Fibroblast of pulmonary artery (primary cell): ENCODE data around the gene MIF4GD.
"Not testable (repeated sequence)": the region's sequence is repeated elsewhere in the genome, so short reads cannot be mapped to it uniquely, and the experiment has no call there.

Experiments used
- DNase-seq: peaks from one replicate; pipeline ENCODE4 v3.0.0-alpha.2; 2010; ENCODE audit warnings: low read depth
- H3K4me3 ChIP-seq: replicated peaks from 2 replicates; pipeline ENCODE4 v1.5.1; 2011; ENCODE audit warnings: low read depth, mild to moderate bottlenecking, control low read depth, low read length, moderate library complexity
- TF ChIP-seq, protein P1 (sequence below): IDR thresholded peaks from 2 replicates; pipeline ENCODE4 v1.5.1; 2011; ENCODE audit warnings: mild to moderate bottlenecking, control low read depth, low read length, inconsistent platforms; ENCODE audit errors: missing control alignments

MIF4GD gene

DNA sequence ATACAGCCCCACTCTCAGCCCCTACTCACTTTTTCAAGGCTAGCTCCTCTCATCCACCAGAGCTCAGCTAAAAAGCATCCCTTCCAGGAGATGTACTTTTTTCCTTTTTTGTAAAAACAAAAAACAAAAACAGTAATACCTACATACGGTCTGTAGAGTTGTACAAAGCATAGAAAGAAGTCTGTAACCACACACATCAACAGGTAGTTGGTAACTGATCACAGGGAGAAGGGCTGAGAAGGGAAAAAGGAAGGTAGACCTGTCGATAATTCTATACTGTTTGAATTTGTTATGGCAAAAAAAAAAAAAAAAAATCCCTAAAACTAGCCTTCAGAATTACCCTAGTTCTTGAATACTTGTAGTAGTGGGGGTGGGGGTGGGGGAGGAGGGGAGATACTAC lies 17.3 kb upstream of the MIF4GD start:
- H3K4me3 ChIP-seq, result peak overlapping the region; percentile 73
- DNase-seq, result no peak
- TF ChIP-seq, protein P1, sequence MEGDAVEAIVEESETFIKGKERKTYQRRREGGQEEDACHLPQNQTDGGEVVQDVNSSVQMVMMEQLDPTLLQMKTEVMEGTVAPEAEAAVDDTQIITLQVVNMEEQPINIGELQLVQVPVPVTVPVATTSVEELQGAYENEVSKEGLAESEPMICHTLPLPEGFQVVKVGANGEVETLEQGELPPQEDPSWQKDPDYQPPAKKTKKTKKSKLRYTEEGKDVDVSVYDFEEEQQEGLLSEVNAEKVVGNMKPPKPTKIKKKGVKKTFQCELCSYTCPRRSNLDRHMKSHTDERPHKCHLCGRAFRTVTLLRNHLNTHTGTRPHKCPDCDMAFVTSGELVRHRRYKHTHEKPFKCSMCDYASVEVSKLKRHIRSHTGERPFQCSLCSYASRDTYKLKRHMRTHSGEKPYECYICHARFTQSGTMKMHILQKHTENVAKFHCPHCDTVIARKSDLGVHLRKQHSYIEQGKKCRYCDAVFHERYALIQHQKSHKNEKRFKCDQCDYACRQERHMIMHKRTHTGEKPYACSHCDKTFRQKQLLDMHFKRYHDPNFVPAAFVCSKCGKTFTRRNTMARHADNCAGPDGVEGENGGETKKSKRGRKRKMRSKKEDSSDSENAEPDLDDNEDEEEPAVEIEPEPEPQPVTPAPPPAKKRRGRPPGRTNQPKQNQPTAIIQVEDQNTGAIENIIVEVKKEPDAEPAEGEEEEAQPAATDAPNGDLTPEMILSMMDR, result no peak

DNA sequence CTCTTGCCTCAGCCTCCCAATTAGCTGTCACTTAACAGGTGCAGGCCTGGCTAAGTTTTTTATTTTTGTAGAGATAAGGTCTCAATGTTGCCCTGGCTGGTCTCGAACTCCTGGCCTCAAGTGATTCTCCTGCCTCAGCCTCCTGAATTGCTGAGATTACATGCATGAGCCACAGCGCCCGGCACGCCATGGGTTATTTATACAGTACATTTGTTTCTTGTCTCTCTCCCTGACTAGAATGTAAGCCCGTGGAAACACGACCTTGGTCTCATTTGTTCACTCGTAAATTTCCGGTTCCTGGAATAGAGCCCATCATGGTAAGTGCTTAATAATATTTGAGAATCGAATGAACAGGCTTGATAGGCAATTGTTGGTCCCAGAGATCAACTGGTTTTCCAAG lies 16.2 kb upstream of the MIF4GD start:
- TF ChIP-seq, protein P1, result no peak
- DNase-seq, result no peak
- no peak overlapping the region for H3K4me3 ChIP-seq

DNA sequence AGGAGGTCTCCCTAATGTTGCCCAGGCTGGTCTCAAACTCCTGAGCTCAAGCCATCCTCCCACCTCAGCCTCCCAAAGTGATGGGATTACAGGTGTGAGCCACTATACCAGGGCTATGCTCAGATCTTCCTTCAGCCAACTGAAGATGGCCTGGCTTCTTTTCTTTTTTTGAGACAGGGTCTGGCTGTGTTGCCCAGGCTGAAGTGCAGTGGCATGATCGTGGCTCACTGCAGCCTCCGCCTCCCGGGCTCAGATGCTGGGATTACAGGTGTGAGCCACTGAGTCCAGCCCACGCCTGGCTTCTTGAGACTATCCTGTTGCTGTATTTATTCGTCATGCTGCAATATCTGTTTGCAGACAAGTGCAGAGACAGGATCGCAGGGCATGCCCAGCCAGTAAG lies 14.1 kb upstream of the MIF4GD start:
- TF ChIP-seq, protein P1, result no peak
- no peak for DNase-seq
- no peak overlapping the region for H3K4me3 ChIP-seq

DNA sequence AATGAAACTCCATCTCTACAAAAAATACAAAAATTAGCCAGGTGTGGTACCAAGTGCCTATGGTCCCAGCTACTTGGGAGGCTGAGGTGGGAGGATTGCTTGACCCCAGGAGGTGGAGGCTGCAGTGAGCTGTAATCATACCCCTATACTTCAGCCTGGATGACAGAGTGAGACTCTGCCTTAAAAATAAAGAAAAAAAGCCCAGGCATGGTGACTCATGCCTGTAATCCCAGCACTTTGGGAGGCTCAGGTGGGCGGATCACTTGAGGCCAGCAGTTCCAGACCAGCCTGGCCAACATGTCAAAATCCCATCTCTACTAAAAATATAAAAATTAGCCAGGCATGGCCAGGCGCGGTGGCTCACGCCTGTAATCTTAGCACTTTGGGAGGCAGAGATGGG lies 9.2 kb upstream of the MIF4GD start:
- H3K4me3 ChIP-seq, DNase-seq: not testable (repeated sequence)

DNA sequence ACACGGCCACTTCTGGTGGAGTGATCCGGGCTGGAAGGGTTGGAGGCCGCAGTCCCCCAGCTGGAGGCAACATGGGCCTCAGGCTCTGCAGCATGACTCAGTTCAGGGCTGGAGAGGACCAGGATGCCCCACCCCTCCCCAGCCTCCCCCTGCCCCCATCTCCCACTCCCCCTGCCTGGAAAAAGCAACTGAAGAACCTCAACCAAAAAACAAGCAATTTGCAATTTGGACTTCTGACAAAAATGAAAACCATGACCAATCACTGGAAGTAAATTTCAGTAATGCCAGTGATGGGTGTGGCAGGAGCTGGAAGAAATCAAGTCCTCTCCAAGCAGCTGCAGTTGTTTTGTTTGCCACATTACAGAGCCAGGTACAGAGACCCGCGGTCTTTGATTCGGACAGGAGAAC lies 6.6 kb upstream of the MIF4GD start:
- no peak for DNase-seq
- H3K4me3 ChIP-seq, result no peak overlapping the region
- TF ChIP-seq, protein P1, result no peak

- DNase-seq, result peak; percentile 78
Measured at GRCh38 chr17:75273977-75274708, 3.1 kb upstream of the MIF4GD start.

GRCh38 chr17:75272848-75273184 lies 1.8 kb upstream of the MIF4GD start:
- TF ChIP-seq, protein P1, result no peak
- DNase-seq, result no peak
- H3K4me3 ChIP-seq, result no peak overlapping the region

More at GRCh38 chr17:75273977-75274708, 3.1 kb upstream of the MIF4GD start:
- TF ChIP-seq, protein P1, result no peak
- no peak overlapping the region for H3K4me3 ChIP-seq
